Measurements from ENCODE around the gene ACER2.

Gene ACER2

GRCh38 chr9:19456426-19456825 lies 47.6 kb downstream of the ACER2 start:
- no peak for DNase-seq (ENCODE audit: low read depth in 2 of 2)

- peak; percentile 32 to 38 for DNase-seq (ENCODE audit: low read depth in 2 of 2)
Measured at GRCh38 chr9:19456996-19457692, 48.3 kb downstream of the ACER2 start.

GRCh38 chr9:19457693-19458009 lies 48.8 kb downstream of the ACER2 start:
- DNase-seq (ENCODE audit: low read depth in 2 of 2): no peak

- no peak for DNase-seq (ENCODE audit: low read depth in 2 of 2)
Measured at GRCh38 chr9:19460243-19460642, 51.4 kb downstream of the ACER2 start.

GRCh38 chr9:19461135-19461534 lies 52.3 kb downstream of the ACER2 start:
- no peak for DNase-seq (ENCODE audit: low read depth in 2 of 2)

- no peak for DNase-seq (ENCODE audit: low read depth in 2 of 2)
Measured at GRCh38 chr9:19464061-19464763, 55.4 kb downstream of the ACER2 start.

GRCh38 chr9:19464764-19465585 lies 56.2 kb downstream of the ACER2 start:
- DNase-seq (ENCODE audit: low read depth in 2 of 2): peak; percentile 38 to 42

- no peak for DNase-seq (ENCODE audit: low read depth in 2 of 2)
Measured at GRCh38 chr9:19465586-19466279, 56.9 kb downstream of the ACER2 start.

GRCh38 chr9:19466280-19466639 lies 57.5 kb downstream of the ACER2 start:
- no peak for DNase-seq (ENCODE audit: low read depth in 2 of 2)

- DNase-seq (ENCODE audit: low read depth in 2 of 2): no peak
Measured at GRCh38 chr9:19469271-19469670, 60.5 kb downstream of the ACER2 start.

GRCh38 chr9:19470567-19470966 lies 61.8 kb downstream of the ACER2 start:
- DNase-seq (ENCODE audit: low read depth in 2 of 2): no peak

GRCh38 chr9:19470981-19471650 lies 62.3 kb downstream of the ACER2 start:
- DNase-seq (ENCODE audit: low read depth in 2 of 2): no peak

GRCh38 chr9:19471737-19472648 lies 63.2 kb downstream of the ACER2 start:
- no peak for DNase-seq (ENCODE audit: low read depth in 2 of 2)

GRCh38 chr9:19473605-19474004 lies 64.8 kb downstream of the ACER2 start:
- DNase-seq (ENCODE audit: low read depth in 2 of 2): no peak

- no peak for DNase-seq (ENCODE audit: low read depth in 2 of 2)
Measured at GRCh38 chr9:19479874-19480273, 71.1 kb downstream of the ACER2 start.

GRCh38 chr9:19480345-19480744 lies 71.5 kb downstream of the ACER2 start:
- DNase-seq (ENCODE audit: low read depth in 2 of 2): no peak

GRCh38 chr9:19481121-19481870 lies 72.5 kb downstream of the ACER2 start:
- no peak for DNase-seq (ENCODE audit: low read depth in 2 of 2)

GRCh38 chr9:19481971-19482404 lies 73.2 kb downstream of the ACER2 start:
- DNase-seq (ENCODE audit: low read depth in 2 of 2): no peak

GRCh38 chr9:19484699-19485098 lies 75.9 kb downstream of the ACER2 start:
- DNase-seq (ENCODE audit: low read depth in 2 of 2): no peak

GRCh38 chr9:19485193-19485592 lies 76.4 kb downstream of the ACER2 start:
- DNase-seq (ENCODE audit: low read depth in 2 of 2): no peak
